HG03558 (cell line): ENCODE measurements around the gene PRMT9.

Experiments used
- ATAC-seq: cut with Tn5 transposase; IDR thresholded peaks from one replicate; pipeline ENCODE4 v1.9.1; 2021; ENCODE audit warnings: moderate number of reproducible peaks; ENCODE audit not compliant: unreplicated experiment; ENCODE audit errors: extremely low read depth

The PRMT9 gene

DNA sequence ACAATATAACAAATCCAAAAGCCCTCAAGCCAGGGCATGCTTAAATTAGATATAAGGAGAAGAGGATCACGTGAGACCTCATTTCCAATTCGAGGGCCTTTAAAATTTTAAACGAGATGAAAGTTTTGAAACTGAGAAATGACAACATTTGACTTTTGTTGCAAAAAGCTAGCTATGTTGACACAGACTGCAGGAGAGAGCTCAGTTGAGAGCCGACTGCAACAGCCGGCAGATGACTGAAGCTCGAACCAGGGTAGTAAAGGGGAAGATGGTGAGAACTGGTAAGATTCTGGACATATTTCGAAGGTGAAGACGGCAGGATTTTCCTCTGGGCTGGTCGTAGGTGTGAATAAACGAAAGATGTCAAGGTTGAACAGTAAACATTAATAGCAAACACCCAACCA is 773 bp downstream of the PRMT9 start:
- ATAC-seq, result no peak

- no peak for ATAC-seq
Observed at GRCh38 chr4:147682755-147683154, 1.2 kb downstream of the PRMT9 start.

DNA sequence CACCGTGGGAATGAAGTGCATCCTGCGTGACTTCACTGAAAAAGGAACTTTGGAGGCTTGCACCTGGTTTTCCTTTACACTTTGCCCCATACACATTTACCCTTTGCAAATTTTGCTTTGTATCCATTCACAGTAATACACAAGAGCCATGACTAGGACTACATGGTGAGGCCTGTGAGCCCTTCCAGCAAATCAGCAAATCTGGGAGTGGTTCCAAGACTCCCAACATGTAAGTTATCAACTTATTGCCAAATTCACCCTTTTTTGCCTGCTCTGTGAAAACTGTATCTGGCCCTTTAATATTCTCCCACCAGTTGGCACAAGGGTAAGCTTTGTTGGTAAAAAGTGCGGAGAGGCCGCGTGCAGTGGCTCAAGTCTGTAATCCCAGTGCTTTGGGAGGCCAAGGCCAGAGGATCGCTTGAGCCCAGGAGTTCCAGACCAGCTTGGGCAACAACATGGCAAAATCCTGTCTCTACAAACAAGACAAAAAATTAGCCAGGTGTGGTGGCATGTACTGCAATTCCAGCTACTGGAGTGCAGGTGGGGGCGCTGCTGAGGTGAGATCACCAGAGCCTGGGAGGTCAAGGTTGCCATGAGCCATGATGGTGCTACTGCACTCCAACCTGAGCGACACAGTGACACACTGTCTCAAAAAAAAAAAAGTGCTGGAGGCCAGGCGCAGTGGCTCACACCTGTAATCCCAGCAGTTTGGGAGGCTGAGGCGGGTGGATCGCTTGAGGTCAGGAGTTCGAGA is 5.0 kb downstream of the PRMT9 start:
- no peak for ATAC-seq

GRCh38 chr4:147678106-147678505 is 5.9 kb downstream of the PRMT9 start:
- ATAC-seq, result no peak

GRCh38 chr4:147674496-147674895 is 9.5 kb downstream of the PRMT9 start:
- no peak for ATAC-seq

- ATAC-seq, result no peak
Observed at GRCh38 chr4:147674073-147674472, 9.9 kb downstream of the PRMT9 start.

DNA sequence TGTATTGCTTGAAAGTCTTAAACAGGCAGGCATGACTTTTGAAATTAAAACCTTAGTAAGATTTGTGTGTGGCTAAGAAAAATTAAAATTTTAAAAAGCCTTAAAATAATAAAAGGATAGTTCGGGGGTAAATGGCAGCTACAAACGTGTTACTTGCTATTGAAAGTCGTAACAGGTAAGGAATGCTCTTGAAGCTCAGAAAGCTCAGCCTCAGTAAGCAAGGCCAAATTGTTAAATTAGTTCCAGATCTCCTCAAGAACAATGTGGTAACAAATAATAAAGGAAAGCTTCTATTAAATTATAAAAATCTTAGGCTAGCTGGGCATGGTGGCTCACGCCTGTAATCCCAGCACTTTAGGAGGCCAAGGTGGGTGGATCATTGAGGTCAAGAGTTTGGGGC is 25.5 kb downstream of the PRMT9 start:
- no peak for ATAC-seq

- ATAC-seq, result no peak
Observed at GRCh38 chr4:147655639-147656038, 28.3 kb downstream of the PRMT9 start.

GRCh38 chr4:147651563-147651962 is 32.4 kb downstream of the PRMT9 start:
- no peak for ATAC-seq

DNA sequence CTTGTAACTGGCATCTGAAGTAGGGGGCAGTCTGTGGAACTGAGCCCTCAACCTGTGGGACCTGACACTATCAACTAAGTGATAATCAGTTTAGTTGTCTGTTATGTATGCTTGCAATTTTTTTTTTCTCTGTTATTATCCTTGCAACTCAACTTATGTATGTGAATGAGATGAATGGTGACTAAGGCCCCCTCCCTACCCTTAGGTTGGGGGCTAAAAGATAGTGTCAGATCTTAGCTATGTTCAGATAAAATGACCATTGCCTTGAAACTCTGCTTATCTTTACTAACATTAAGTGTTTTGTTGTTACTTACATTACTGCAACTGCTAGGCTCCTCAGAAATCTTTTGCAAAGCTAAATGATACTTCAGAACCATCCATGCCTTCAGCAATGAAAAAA is 35.3 kb downstream of the PRMT9 start:
- no peak for ATAC-seq

DNA sequence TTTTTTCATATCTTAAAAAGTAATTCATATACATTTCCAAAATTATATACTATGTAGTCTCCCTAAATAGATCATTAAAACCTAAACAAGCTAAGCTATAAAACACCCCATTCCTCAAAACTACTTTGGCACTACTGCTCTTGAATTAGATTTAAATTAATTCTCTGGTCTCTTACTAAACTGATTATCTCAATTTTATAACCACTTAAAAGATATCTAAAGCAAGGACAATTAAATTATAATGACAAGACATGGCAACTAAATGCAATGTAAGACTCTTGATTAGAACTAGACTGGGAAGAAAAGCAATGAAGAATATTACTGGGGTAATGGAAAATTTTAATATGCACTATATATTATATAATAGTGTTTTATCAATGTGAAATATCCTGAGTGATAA is 38.9 kb downstream of the PRMT9 start:
- ATAC-seq, result no peak

- ATAC-seq, result no peak
Observed at GRCh38 chr4:147644471-147644870, 39.5 kb downstream of the PRMT9 start.

DNA sequence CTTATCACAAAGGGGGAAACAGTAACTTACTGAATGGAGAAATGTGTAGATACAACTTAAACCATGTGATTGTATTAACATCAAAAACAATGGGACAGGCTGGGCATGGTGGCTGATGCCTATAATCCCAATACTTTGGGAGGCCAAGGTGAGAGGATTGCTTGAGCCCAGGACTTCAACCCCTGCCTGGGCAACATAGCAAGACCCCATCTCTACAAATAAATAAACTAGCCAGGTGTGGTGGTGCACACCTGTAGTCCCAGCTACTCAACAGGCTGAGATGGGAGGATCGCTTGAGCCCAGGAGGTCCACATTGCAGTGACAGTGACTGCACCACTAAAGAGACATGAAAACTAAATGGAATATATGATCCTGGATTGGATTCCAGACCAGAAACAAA is 40.3 kb downstream of the PRMT9 start:
- ATAC-seq, result no peak

- no peak for ATAC-seq
Observed at GRCh38 chr4:147640331-147640730, 43.6 kb downstream of the PRMT9 start.

- no peak for ATAC-seq
Observed at GRCh38 chr4:147639388-147639787, 44.6 kb downstream of the PRMT9 start.

- no peak for ATAC-seq
Observed at GRCh38 chr4:147638942-147639341, 45.0 kb downstream of the PRMT9 start.

DNA sequence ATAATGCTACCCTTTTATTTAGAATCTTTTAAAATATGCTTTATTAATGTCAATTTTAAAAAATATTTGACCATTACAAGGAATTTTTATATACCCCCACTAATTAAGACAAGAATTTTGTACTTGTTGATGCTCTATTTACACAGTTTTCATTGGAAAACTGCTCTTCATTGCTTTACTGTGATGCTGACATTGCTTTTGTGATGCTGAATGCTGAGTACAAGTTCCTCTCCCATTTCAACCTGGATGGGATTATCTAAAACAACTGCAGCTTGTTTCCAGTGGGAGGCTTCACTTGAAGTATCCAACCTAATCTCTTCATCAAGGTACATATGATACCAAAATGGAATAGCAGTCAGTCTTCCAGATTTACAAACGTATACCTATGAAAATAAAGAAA is 45.6 kb downstream of the PRMT9 start:
- no peak for ATAC-seq

- ATAC-seq, result no peak
Observed at GRCh38 chr4:147635348-147635747, 48.6 kb downstream of the PRMT9 start.

GRCh38 chr4:147633643-147634042 is 50.3 kb downstream of the PRMT9 start:
- ATAC-seq, result no peak

DNA sequence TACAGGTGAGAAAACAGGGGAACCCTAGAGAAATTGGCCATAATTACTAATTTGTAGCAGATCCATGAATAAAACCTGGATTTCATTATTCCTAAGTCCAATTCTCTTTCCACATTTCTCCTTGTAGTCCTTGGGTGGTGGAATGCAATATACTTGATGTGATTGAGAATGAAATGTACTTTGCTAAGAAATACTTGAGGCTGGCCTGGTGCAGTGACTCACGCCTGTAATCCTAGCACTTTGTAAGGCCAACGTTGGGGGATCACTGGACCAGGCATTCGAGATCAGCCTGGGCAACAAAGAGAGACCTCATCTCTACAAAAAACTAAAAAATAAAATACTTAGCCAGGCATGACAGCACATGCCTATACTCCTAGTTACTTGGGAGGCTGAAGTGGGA is 50.9 kb downstream of the PRMT9 start:
- ATAC-seq, result no peak

- no peak for ATAC-seq
Observed at GRCh38 chr4:147629783-147630730, 53.9 kb downstream of the PRMT9 start.
